Stomach smooth muscle (tissue), 2 donors: ENCODE data around the gene ANKRD44.

Experiments used
- H3K27ac ChIP-seq: one replicate; pipeline ENCODE4 v1.7.0; 2013; ENCODE audit warnings: mild to moderate bottlenecking, low read length, inconsistent platforms
- H3K27me3 ChIP-seq, 2 donors: one replicate each; pipeline ENCODE4 v1.7.0; 2013; ENCODE audit warnings: low read length in 2 of 2; ENCODE audit not compliant: insufficient read depth in 2 of 2, control insufficient read depth in 1 of 2
- H3K36me3 ChIP-seq, 2 donors: one replicate each; pipeline ENCODE4 v1.7.0; 2013; ENCODE audit warnings: low read length in 2 of 2; ENCODE audit not compliant: control insufficient read depth in 2 of 2, insufficient read depth in 2 of 2
- H3K4me1 ChIP-seq: one replicate; pipeline ENCODE4 v1.7.0; 2013; ENCODE audit warnings: low read length; ENCODE audit not compliant: control insufficient read depth, insufficient read depth
- H3K4me3 ChIP-seq, 2 donors: one replicate each; pipeline ENCODE4 v1.7.0; 2013; ENCODE audit warnings: low read length in 2 of 2
- H3K9ac ChIP-seq, 2 donors: one replicate each; pipeline ENCODE4 v1.7.0; 2013; ENCODE audit warnings: low read length in 2 of 2, mild to moderate bottlenecking in 1 of 2
- H3K9me3 ChIP-seq, 2 donors: one replicate each; pipeline ENCODE4 v1.7.0; 2013; ENCODE audit warnings: low read length in 2 of 2; ENCODE audit not compliant: control insufficient read depth in 2 of 2
- donor health status: healthy.
- donor health status: Pancreatic carcinoma.

Gene ANKRD44

DNA sequence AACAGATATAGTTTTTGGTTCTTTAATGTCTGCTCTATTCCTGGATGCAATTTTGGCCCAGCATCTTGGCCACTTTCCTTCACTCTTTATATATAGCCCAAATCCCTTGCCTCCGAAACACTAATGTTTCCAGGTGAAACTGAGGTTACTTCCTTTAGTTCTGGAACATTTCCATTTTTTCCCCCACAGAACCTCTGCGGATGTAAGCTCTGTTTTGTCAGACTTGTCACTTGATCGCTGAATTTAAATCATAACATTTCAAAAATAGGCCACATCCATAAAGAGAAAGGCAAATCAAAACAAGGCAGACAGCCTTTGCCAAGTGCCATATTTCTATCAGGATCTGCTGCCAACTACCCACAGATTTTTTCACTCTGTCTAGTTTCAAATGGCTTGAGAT lies 115.1 kb downstream of the ANKRD44 start:
- Histone ChIP-seq H3K4me1 (peaks cover 27% of the 10 kb centered on the region), H3K4me3 (peak overlapping the region in 1 of 2 donors; percentile 23), H3K9me3 (no peaks in the 10 kb centered on the region), H3K36me3 (no peaks in the 10 kb centered on the region), H3K9ac (no peak overlapping the region), H3K27ac (peak overlapping the region; percentile 32), H3K27me3 (no peaks in the 10 kb centered on the region)

GRCh38 chr2:197191940-197192322 lies 118.6 kb downstream of the ANKRD44 start:
- Histone ChIP-seq H3K36me3 (no peaks in the 10 kb centered on the region), H3K27ac (no peak overlapping the region), H3K9me3 (no peaks in the 10 kb centered on the region), H3K4me3 (no peak overlapping the region), H3K27me3 (no peaks in the 10 kb centered on the region), H3K4me1 (peaks cover 9% of the 10 kb centered on the region), H3K9ac (no peak overlapping the region)

- H3K36me3 ChIP-seq, result no peaks in the 10 kb centered on the region
- peaks cover 8% of the 10 kb centered on the region for H3K4me1 ChIP-seq
- H3K4me3 ChIP-seq, result no peak overlapping the region
- H3K9me3 ChIP-seq, result no peaks in the 10 kb centered on the region
- no peaks in the 10 kb centered on the region for H3K27me3 ChIP-seq
- H3K27ac ChIP-seq, result no peak overlapping the region
- H3K9ac ChIP-seq, result no peak overlapping the region
Measured at GRCh38 chr2:197191177-197191939, 119.2 kb downstream of the ANKRD44 start.

GRCh38 chr2:197190100-197190432 lies 120.5 kb downstream of the ANKRD44 start:
- Histone ChIP-seq H3K4me1 (peaks cover 3% of the 10 kb centered on the region), H3K9ac (no peak overlapping the region), H3K4me3 (no peak overlapping the region), H3K9me3 (no peaks in the 10 kb centered on the region), H3K27ac (no peak overlapping the region), H3K27me3 (no peaks in the 10 kb centered on the region), H3K36me3 (no peaks in the 10 kb centered on the region)

DNA sequence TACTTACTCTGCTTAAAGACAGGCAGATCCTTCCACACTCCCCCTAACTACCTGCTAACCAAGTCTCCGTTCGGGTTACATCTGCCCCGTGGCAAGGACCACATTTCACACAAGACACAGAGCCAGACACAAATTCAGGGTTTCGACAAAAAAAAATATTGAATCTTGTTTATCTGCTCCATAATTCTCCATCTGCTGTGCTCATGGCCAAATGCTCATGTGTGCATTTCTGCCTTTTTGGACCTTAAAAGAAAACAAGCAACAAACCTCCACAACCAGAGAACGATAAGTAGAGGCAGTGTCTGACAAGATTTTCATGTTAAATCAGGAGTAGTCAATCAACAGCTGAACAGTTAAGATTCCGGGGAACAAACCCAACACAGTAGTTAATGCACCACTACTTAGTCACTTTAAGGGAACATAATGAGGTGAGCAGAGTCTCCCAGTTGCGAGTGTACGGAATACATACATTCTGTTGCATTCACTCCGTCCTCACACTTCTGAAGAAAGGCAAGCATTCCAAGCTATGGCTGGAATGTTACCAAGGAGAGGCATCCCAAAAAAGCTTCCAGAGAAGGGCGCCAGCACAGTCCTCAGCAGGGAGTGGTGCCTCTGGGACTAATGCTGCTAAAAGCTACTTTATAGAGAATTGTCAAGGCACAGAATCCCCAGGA lies 121.0 kb downstream of the ANKRD44 start:
- peaks cover 3% of the 10 kb centered on the region for H3K4me1 ChIP-seq
- no peaks in the 10 kb centered on the region for H3K36me3 ChIP-seq
- no peak overlapping the region for H3K27ac ChIP-seq
- H3K27me3 ChIP-seq, result no peaks in the 10 kb centered on the region
- H3K9ac ChIP-seq, result no peak overlapping the region
- H3K4me3 ChIP-seq, result no peak overlapping the region
- H3K9me3 ChIP-seq, result no peaks in the 10 kb centered on the region

DNA sequence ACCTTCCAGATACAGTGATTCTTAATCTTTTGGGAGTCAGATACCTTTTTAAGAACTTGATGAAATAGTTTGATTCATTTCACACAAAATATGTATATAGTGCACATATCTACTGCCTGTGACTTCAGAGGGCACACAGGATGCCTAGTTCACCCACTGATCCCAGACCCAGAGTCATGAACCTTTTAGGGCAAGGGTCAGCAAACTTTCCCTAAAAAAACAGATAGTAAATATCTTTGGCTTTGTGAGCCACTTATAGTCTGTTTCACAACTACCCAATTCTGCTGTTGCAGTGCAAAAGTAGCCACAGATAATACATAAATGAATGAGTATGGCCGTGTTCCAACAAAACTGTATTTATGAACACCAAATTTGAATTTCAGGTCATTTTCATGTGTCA lies 124.9 kb downstream of the ANKRD44 start:
- H3K27me3 ChIP-seq, result no peaks in the 10 kb centered on the region
- no peak overlapping the region for H3K27ac ChIP-seq
- H3K9me3 ChIP-seq, result no peaks in the 10 kb centered on the region
- no peaks in the 10 kb centered on the region for H3K36me3 ChIP-seq
- H3K4me1 ChIP-seq, result peaks cover 3% of the 10 kb centered on the region
- no peak overlapping the region for H3K9ac ChIP-seq
- no peak overlapping the region for H3K4me3 ChIP-seq

- H3K9me3 ChIP-seq, result no peaks in the 10 kb centered on the region
- no peak overlapping the region for H3K9ac ChIP-seq
- no peaks in the 10 kb centered on the region for H3K27me3 ChIP-seq
- no peaks in the 10 kb centered on the region for H3K36me3 ChIP-seq
- no peak overlapping the region for H3K27ac ChIP-seq
- H3K4me3 ChIP-seq, result no peak overlapping the region
- peaks cover 3% of the 10 kb centered on the region for H3K4me1 ChIP-seq
Measured at GRCh38 chr2:197184959-197185586, 125.5 kb downstream of the ANKRD44 start.

- H3K9ac ChIP-seq, result no peak overlapping the region
- H3K9me3 ChIP-seq, result no peaks in the 10 kb centered on the region
- H3K4me3 ChIP-seq, result no peak overlapping the region
- H3K4me1 ChIP-seq, result peaks cover 10% of the 10 kb centered on the region
- H3K27me3 ChIP-seq, result no peaks in the 10 kb centered on the region
- no peaks in the 10 kb centered on the region for H3K36me3 ChIP-seq
- H3K27ac ChIP-seq, result no peak overlapping the region
Measured at GRCh38 chr2:197183355-197183754, 127.2 kb downstream of the ANKRD44 start.

DNA sequence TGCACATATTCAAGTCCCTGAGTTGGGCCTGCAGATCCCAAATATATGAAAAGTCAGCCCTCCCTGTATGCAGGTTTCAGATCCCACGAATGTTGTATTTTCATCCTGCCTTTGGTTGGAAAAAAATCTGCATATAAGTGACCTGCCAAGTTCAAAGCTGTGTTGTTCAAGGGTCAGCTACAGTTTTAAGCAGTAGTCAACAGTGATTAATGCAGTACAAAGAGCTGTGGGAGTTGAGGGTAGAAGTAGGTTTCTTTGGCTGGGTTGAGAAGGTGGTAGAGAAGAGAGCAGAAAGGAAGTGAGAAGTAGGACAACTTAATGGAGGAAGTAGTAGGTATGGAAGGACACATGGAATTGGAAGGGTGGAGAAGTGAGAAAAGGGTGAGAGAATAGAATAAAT lies 127.9 kb downstream of the ANKRD44 start:
- H3K9ac ChIP-seq, result no peak overlapping the region
- no peaks in the 10 kb centered on the region for H3K9me3 ChIP-seq
- H3K27me3 ChIP-seq, result no peaks in the 10 kb centered on the region
- H3K27ac ChIP-seq, result no peak overlapping the region
- H3K4me1 ChIP-seq, result peaks cover 10% of the 10 kb centered on the region
- no peak overlapping the region for H3K4me3 ChIP-seq
- H3K36me3 ChIP-seq, result no peaks in the 10 kb centered on the region

GRCh38 chr2:197181491-197181890 lies 129.1 kb downstream of the ANKRD44 start:
- H3K4me1 ChIP-seq, result peaks cover 10% of the 10 kb centered on the region
- no peaks in the 10 kb centered on the region for H3K36me3 ChIP-seq
- no peak overlapping the region for H3K9ac ChIP-seq
- H3K9me3 ChIP-seq, result no peaks in the 10 kb centered on the region
- no peak overlapping the region for H3K4me3 ChIP-seq
- H3K27me3 ChIP-seq, result no peaks in the 10 kb centered on the region
- H3K27ac ChIP-seq, result no peak overlapping the region
